SK-N-SH (cell line): ENCODE results near the gene CYP4F11.

ENCODE experiments used
- RAD21 ChIP-seq: IDR thresholded peaks from 2 replicates; pipeline ENCODE4 v1.6.1; 2012; ENCODE audit warnings: mild to moderate bottlenecking, low read length
- SIN3A ChIP-seq: IDR thresholded peaks from 2 replicates; pipeline ENCODE4 v1.6.1; 2012; ENCODE audit warnings: low read depth, mild to moderate bottlenecking, low read length, moderate library complexity, borderline replicate concordance
- TF ChIP-seq, protein P1 (sequence below): fragments of 200-600 bp; sonication (generic); IDR thresholded peaks from 2 replicates; pipeline ENCODE4 v1.6.1; 2017; ENCODE audit warnings: antibody characterized with exemption, mild to moderate bottlenecking, moderate library complexity

DNA sequence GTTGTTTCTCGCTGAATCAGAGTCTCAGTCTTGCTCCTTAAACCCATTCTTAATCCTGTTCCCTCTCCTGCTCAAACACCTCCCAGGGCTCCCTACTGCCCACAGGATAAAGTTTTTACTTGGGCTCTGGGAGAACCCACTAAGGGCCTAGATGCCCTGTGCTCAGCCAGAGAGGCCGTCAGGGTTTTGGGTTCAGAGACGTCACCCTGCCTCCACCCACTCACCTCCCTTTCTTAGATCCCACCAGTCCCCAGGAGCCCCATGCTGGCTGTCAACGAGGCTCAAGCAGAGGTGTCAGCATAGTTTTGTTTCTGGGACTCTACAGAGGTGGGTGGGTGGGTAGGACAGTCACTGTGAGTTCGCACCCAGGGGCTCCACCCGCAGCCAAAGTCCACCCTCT lies 20.9 kb downstream of the CYP4F11 start:
- TF ChIP-seq, protein P1, sequence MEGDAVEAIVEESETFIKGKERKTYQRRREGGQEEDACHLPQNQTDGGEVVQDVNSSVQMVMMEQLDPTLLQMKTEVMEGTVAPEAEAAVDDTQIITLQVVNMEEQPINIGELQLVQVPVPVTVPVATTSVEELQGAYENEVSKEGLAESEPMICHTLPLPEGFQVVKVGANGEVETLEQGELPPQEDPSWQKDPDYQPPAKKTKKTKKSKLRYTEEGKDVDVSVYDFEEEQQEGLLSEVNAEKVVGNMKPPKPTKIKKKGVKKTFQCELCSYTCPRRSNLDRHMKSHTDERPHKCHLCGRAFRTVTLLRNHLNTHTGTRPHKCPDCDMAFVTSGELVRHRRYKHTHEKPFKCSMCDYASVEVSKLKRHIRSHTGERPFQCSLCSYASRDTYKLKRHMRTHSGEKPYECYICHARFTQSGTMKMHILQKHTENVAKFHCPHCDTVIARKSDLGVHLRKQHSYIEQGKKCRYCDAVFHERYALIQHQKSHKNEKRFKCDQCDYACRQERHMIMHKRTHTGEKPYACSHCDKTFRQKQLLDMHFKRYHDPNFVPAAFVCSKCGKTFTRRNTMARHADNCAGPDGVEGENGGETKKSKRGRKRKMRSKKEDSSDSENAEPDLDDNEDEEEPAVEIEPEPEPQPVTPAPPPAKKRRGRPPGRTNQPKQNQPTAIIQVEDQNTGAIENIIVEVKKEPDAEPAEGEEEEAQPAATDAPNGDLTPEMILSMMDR = no peak
- TF ChIP-seq RAD21 (no peak), SIN3A (no peak)
